ENCODE data around the gene IL10RA. TPM values are rescaled to one million over a fixed set of nuclear protein-coding genes. Genes with fewer than 3 reads are reported as not detected.
A peak's percentile ranks its signal among the peaks of the same experiment; 100 is the strongest.

Gene IL10RA
- total and polyA plus RNA-seq, 9 of the 15 experiments (the other 6 are each of a cell fraction or from before 2014, with no cell fraction given), result 0.17 to 17.3 (median 2.9) TPM

DNA sequence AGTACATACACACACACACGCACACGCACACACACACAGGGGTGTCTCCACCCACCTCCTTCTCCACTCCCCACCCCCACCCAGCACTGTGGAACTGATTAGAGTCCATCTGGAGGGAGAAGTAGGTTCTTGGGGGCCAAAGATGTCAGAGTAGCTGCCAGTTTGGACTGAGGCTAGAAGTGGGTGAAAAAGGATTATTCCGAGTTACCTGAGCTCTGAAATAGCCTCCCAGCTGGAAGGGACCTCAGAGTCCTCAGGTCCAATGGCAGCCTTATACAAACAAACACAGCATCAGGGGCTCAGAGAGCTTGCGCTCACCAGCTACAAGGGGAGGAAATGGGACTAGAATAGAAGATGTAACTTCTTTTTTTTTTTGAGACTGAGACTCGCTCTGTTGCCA is 20.8 kb downstream of the IL10RA start:
- H3K4me3 ChIP-seq, result no peak overlapping the region

More for the DNA sequence above, 20.8 kb downstream of the IL10RA start:
- DNase-seq (ENCODE audit: extremely low read depth in 1 of 4, low spot score in 3 of 4) (peak in 2 of 4 experiments; percentile 32 to 67), ATAC-seq (peak; percentile 4; the same call in 2 of the 3 replicates), FAIRE-seq (no peak)
- BruUV-seq (replicated peaks), result no TSS peak
- intact Hi-C loops (cut with micrococcal nuclease), result no loop called here
- Histone ChIP-seq H3K9ac (ENCODE audit: insufficient read depth in 1 of 2, low read depth in 2 of 2, low read length in 2 of 2) (no peak overlapping the region; a peak in 1 of 4 replicates), H3K9me3 (replicated peaks; ENCODE audit: control insufficient read depth, insufficient read depth, low read depth, low read length) (no peaks in the 10 kb centered on the region; the same call in 1 of the 2 replicates), H2AFZ (ENCODE audit: low read depth, low read length) (peak overlapping the region; percentile 34; the same call in 1 of the 2 replicates), H4K20me1 (replicated peaks; ENCODE audit: control insufficient read depth, insufficient read depth, low read length) (no peaks in the 10 kb centered on the region), H3K27me3 (ENCODE audit: control insufficient read depth in 2 of 2, insufficient read depth in 2 of 2, low read length in 2 of 2) (no peaks in the 10 kb centered on the region), H3K79me2 (ENCODE audit: control insufficient read depth, insufficient read depth, low read length) (no peaks in the 10 kb centered on the region), H3K9me1 (ENCODE audit: control insufficient read depth, insufficient read depth, low read length) (no peaks in the 10 kb centered on the region), H3K27ac (ENCODE audit: extremely low read depth, low read depth, low read length) (peak overlapping the region; percentile 19; the same call in 1 of the 3 replicates), H3K4me1 (replicated peaks in 1 of 2; ENCODE audit: control insufficient read depth in 2 of 2, insufficient read depth in 2 of 2, low read length in 2 of 2) (peaks cover 72 to 90% of the 10 kb centered on the region in 2 experiments), H3K36me3 (ENCODE audit: control insufficient read depth, insufficient read depth, low read length) (no peaks in the 10 kb centered on the region; the same call in 2 of the 3 replicates), H3K4me2 (ENCODE audit: insufficient read depth, low read length) (peak overlapping the region; percentile 29; the same call in 1 of the 2 replicates)
- no peak for TF ChIP-seq SP2 (IDR thresholded peaks at IDR 0.05; ENCODE audit: extremely low read depth, low read depth, low read length, poor library complexity, severe bottlenecking)
- TF ChIP-seq TSC22D4 (tag; IDR thresholded peaks at IDR 0.05), result no peak
- TF ChIP-seq ASH1L (IDR thresholded peaks at IDR 0.05; ENCODE audit: borderline replicate concordance, low read depth, partially characterized antibody), result no peak
- peak; percentile 29; the same call in 1 of the 2 replicates for TF ChIP-seq CBFA2T2 (conservative IDR thresholded peaks at IDR 0.05)
- peak in 1 of 2 experiments; percentile 42; a peak in 2 of 4 replicates for TF ChIP-seq HDAC1 (IDR thresholded peaks at IDR 0.05)
- TF ChIP-seq TEAD4 (IDR thresholded peaks at IDR 0.05; ENCODE audit: low read length), result 0 out of 2 replicates have a peak, but pooled peaks have one; percentile 11
- no peak for TF ChIP-seq TEAD4 (CRISPR knock-in tag; IDR thresholded peaks at IDR 0.05; ENCODE audit: borderline replicate concordance)
- TF ChIP-seq, protein P1, sequence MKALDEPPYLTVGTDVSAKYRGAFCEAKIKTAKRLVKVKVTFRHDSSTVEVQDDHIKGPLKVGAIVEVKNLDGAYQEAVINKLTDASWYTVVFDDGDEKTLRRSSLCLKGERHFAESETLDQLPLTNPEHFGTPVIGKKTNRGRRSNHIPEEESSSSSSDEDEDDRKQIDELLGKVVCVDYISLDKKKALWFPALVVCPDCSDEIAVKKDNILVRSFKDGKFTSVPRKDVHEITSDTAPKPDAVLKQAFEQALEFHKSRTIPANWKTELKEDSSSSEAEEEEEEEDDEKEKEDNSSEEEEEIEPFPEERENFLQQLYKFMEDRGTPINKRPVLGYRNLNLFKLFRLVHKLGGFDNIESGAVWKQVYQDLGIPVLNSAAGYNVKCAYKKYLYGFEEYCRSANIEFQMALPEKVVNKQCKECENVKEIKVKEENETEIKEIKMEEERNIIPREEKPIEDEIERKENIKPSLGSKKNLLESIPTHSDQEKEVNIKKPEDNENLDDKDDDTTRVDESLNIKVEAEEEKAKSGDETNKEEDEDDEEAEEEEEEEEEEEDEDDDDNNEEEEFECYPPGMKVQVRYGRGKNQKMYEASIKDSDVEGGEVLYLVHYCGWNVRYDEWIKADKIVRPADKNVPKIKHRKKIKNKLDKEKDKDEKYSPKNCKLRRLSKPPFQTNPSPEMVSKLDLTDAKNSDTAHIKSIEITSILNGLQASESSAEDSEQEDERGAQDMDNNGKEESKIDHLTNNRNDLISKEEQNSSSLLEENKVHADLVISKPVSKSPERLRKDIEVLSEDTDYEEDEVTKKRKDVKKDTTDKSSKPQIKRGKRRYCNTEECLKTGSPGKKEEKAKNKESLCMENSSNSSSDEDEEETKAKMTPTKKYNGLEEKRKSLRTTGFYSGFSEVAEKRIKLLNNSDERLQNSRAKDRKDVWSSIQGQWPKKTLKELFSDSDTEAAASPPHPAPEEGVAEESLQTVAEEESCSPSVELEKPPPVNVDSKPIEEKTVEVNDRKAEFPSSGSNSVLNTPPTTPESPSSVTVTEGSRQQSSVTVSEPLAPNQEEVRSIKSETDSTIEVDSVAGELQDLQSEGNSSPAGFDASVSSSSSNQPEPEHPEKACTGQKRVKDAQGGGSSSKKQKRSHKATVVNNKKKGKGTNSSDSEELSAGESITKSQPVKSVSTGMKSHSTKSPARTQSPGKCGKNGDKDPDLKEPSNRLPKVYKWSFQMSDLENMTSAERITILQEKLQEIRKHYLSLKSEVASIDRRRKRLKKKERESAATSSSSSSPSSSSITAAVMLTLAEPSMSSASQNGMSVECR (CRISPR knock-in tag; IDR thresholded peaks at IDR 0.05), result no peak
- no peak for TF ChIP-seq KLF16 (IDR thresholded peaks at IDR 0.05)
- TF ChIP-seq EGR1 (conservative IDR thresholded peaks at IDR 0.05), result peak; percentile 81
- TF ChIP-seq TOE1 (IDR thresholded peaks at IDR 0.05; ENCODE audit: borderline replicate concordance), result no peak
- no peak for TF ChIP-seq TOE1 (CRISPR knock-in tag; IDR thresholded peaks at IDR 0.05; ENCODE audit: borderline replicate concordance, low read depth)
- no peak for TF ChIP-seq ZNF695 (CRISPR knock-in tag; IDR thresholded peaks at IDR 0.05)
- TF ChIP-seq GATAD2A (IDR thresholded peaks at IDR 0.05), result 0 out of 2 replicates have a peak, but pooled peaks have one; percentile 49
- TF ChIP-seq CBFA2T3 (IDR thresholded peaks at IDR 0.05), result peak; percentile 63
- TF ChIP-seq HDAC6 (IDR thresholded peaks at IDR 0.05; ENCODE audit: low read depth, low read length), result no peak
- 0 out of 2 replicates have a peak, but pooled peaks have one; percentile 24 for TF ChIP-seq ZNF12 (CRISPR knock-in tag; IDR thresholded peaks at IDR 0.05)
- TF ChIP-seq, protein P2, sequence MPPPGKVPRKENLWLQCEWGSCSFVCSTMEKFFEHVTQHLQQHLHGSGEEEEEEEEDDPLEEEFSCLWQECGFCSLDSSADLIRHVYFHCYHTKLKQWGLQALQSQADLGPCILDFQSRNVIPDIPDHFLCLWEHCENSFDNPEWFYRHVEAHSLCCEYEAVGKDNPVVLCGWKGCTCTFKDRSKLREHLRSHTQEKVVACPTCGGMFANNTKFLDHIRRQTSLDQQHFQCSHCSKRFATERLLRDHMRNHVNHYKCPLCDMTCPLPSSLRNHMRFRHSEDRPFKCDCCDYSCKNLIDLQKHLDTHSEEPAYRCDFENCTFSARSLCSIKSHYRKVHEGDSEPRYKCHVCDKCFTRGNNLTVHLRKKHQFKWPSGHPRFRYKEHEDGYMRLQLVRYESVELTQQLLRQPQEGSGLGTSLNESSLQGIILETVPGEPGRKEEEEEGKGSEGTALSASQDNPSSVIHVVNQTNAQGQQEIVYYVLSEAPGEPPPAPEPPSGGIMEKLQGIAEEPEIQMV (tag; conservative IDR thresholded peaks at IDR 0.05; ENCODE audit: low read depth), result no peak
- in situ Hi-C loops (cut with MboI), result no loop called here
- POLR2A ChIA-PET, result interaction anchor here (0.8 to 1.3 kb wide), 4 partner anchors 8 to 18 kb away, joined by 3 to 4 read pairs (median 3); no protein-coding TSS in a partner anchor
- 54% methylated on average over 2 of the region's 5 CpGs for WGBS (ENCODE audit: insufficient coverage, low coverage, missing lambda C conversion rate)
- CTCF ChIA-PET (ENCODE audit: low intra/inter-chr PET ratio), result no interaction called here
